ENCODE measurements around the gene TOR4A. TPM values are rescaled to one million over a fixed set of nuclear protein-coding genes. Genes with fewer than 3 reads are reported as not detected.
"Not testable (repeated sequence)": the region's sequence is repeated elsewhere in the genome, so short reads cannot be mapped to it uniquely, and the experiment has no call there.

TOR4A gene
- total RNA-seq, 2 donors from 2014 or later, result 1.6 to 7.3 TPM

DNA sequence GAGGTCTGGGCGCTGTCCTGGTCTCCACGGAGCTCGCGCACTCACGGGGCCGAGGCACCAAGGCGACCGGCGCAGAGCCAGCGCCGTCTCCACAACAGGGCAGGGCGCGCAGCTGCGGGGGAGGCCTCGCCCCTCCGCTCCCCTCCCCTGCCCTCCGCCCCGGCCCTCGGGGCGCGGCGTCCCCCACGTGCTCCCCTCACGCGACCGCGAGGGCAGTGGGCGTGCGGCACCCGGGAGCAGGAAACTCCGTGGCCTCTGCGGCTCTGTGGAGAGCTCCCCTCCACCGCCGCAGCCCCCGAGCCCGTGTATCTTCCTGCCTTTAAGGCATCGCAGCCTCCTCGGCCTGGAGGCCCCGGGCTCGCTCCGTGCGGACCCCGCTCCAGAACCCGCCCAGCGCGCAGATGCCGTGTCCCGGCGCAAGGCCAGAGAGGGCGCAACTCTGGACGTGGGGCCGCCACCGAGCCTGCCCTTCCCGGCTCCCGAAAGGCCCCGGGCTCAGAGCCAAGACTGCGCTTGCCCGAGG lies 37.1 kb upstream of the TOR4A start:
- TF ChIP-seq POLR2AphosphoS5 (IDR thresholded peaks at IDR 0.05) (peak; percentile 4), CTCF (IDR thresholded peaks at IDR 0.05) (no peak), POLR2A (IDR thresholded peaks at IDR 0.05) (no peak)
- WGBS, result 0% methylated on average over 6 of the region's 58 CpGs
- peak; percentile 54 for DNase-seq (ENCODE audit: low spot score)
- Histone ChIP-seq H3K4me3 (peak overlapping the region; percentile 68 to 70), H3K36me3 (peaks cover 0 to 11% of the 10 kb centered on the region in 2 donors), H3K27ac (peak overlapping the region; percentile 92), H3K27me3 (replicated peaks; ENCODE audit: insufficient read depth) (no peaks in the 10 kb centered on the region), H3K9me3 (no peaks in the 10 kb centered on the region), H3K4me1 (replicated peaks) (peaks cover 35% of the 10 kb centered on the region)
- intact Hi-C loops (cut with DNase I), result loop anchor here (2.0 kb wide), 1 partner anchor 14 kb away; the partner anchor contains the start of gene NELFB

GRCh38 chr9:137240841-137241489 lies 36.6 kb upstream of the TOR4A start, which contains the start of gene TUBB4B:
Gene TUBB4B, plus strand, starts transcription at chr9:137241287. Its CDS starts 74 bp downstream, at chr9:137241361.
- no peaks in the 10 kb centered on the region for H3K27me3 ChIP-seq (replicated peaks; ENCODE audit: insufficient read depth)
- peaks cover 35% of the 10 kb centered on the region for H3K4me1 ChIP-seq (replicated peaks)
- under 1% methylated on average over 42 of the region's 67 CpGs for WGBS
- H3K4me3 ChIP-seq, result peak within 1 kb of the TSS; percentile 73 to 81
- H3K36me3 ChIP-seq, result peaks cover 0 to 11% of the 10 kb centered on the region in 2 donors
- TF ChIP-seq CTCF (IDR thresholded peaks at IDR 0.05) (peak in 2 of 4 experiments; percentile 25 to 41), POLR2A (IDR thresholded peaks at IDR 0.05) (peak; percentile 97), POLR2AphosphoS5 (IDR thresholded peaks at IDR 0.05) (peak; percentile 97)
- intact Hi-C loops (cut with DNase I), result loop anchor here (2.0 kb wide), 1 partner anchor 14 kb away; the partner anchor contains the start of gene NELFB
- peak within 1 kb of the TSS; percentile 92 for H3K27ac ChIP-seq
- peak; percentile 100 for DNase-seq (ENCODE audit: low spot score)
- H3K9me3 ChIP-seq, result no peaks in the 10 kb centered on the region

- TF ChIP-seq POLR2A (IDR thresholded peaks at IDR 0.05) (no peak), POLR2AphosphoS5 (IDR thresholded peaks at IDR 0.05) (no peak), CTCF (IDR thresholded peaks at IDR 0.05) (no peak)
- H3K4me1 ChIP-seq (replicated peaks), result peaks cover 27% of the 10 kb centered on the region
- H3K4me3 ChIP-seq, result peak overlapping the region; percentile 73 to 81
- no peaks in the 10 kb centered on the region for H3K27me3 ChIP-seq (replicated peaks; ENCODE audit: insufficient read depth)
- under 1% methylated on average over 57 of the region's 83 CpGs for WGBS
- intact Hi-C loops (cut with DNase I), result loop anchor here (2.0 kb wide), 1 partner anchor 13 kb away; the partner anchor contains the start of gene NELFB
- no peak for DNase-seq (ENCODE audit: low spot score)
- peaks cover 0 to 11% of the 10 kb centered on the region in 2 donors for H3K36me3 ChIP-seq
- no peaks in the 10 kb centered on the region for H3K9me3 ChIP-seq
- H3K27ac ChIP-seq, result peak overlapping the region; percentile 86 to 92
Observed at GRCh38 chr9:137241490-137242268, 35.8 kb upstream of the TOR4A start.

DNA sequence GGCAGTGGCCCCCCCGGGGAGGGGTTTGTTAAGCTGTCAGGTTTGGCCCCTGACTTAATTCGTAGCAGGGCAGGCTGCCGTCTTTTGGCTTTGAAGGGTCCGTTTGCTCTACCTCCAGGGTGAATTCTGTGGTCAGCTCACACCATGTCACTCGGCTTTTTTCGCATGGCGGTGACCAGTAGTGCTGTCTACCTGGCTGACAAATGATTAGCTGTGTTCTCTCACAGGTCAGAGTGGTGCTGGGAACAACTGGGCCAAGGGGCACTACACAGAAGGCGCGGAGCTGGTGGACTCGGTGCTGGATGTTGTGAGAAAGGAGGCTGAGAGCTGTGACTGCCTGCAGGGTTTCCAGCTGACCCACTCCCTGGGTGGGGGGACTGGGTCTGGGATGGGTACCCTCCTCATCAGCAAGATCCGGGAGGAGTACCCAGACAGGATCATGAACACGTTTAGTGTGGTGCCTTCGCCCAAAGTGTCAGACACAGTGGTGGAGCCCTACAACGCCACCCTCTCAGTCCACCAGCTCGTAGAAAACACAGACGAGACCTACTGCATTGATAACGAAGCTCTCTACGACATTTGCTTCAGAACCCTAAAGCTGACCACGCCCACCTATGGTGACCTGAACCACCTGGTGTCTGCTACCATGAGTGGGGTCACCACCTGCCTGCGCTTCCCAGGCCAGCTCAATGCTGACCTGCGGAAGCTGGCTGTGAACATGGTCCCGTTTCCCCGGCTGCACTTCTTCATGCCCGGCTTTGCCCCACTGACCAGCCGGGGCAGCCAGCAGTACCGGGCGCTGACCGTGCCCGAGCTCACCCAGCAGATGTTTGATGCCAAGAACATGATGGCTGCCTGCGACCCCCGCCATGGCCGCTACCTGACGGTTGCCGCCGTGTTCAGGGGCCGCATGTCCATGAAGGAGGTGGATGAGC lies 35.0 kb upstream of the TOR4A start:
- no peaks in the 10 kb centered on the region for H3K9me3 ChIP-seq
- no peak for TF ChIP-seq POLR2AphosphoS5 (IDR thresholded peaks at IDR 0.05)
- no peak for TF ChIP-seq CTCF (IDR thresholded peaks at IDR 0.05)
- no peak for TF ChIP-seq POLR2A (IDR thresholded peaks at IDR 0.05)
- intact Hi-C loops (cut with DNase I), result no loop called here
- peaks cover 19% of the 10 kb centered on the region for H3K4me1 ChIP-seq (replicated peaks)
- H3K36me3 ChIP-seq, result peaks cover 0 to 11% of the 10 kb centered on the region in 2 donors
- H3K27me3 ChIP-seq (replicated peaks; ENCODE audit: insufficient read depth), result no peaks in the 10 kb centered on the region
- H3K4me3 ChIP-seq, result peak overlapping the region; percentile 73 to 81
- no peak for DNase-seq (ENCODE audit: low spot score)
- H3K27ac ChIP-seq, result peak overlapping the region; percentile 86 to 92
- 71% methylated on average over 35 of the region's 36 CpGs for WGBS

GRCh38 chr9:137243266-137243625 lies 34.3 kb upstream of the TOR4A start:
- WGBS, result 94% methylated on average over 18 of the region's 18 CpGs
- H3K27ac ChIP-seq; intact Hi-C loops (cut with DNase I); H3K27me3 ChIP-seq (replicated peaks; ENCODE audit: insufficient read depth); H3K4me3 ChIP-seq; DNase-seq (ENCODE audit: low spot score); H3K9me3 ChIP-seq: not testable (repeated sequence)
- H3K36me3 ChIP-seq, result peaks cover 0 to 11% of the 10 kb centered on the region in 2 donors
- H3K4me1 ChIP-seq (replicated peaks), result peaks cover 13% of the 10 kb centered on the region

Measured in prostate gland (tissue), 2 donors.